Glutamatergic neuron (in vitro differentiated cells): ENCODE data around the gene ORC4. TPM values are rescaled to one million over a fixed set of nuclear protein-coding genes. Genes with fewer than 3 reads are reported as not detected.

ENCODE experiments used
- DNase-seq: peaks from one replicate; pipeline ENCODE4 v3.0.0; 2022
- H3K27ac Mint-ChIP-seq: one replicate; pipeline ENCODE4 v1.8.0; 2020; ENCODE audit warnings: mild to moderate bottlenecking, mixed read lengths, inconsistent platforms; ENCODE audit not compliant: unreplicated experiment
- H3K27me3 Mint-ChIP-seq: one replicate; pipeline ENCODE4 v1.8.0; 2020; ENCODE audit warnings: mild to moderate bottlenecking, moderate library complexity, mixed read lengths, inconsistent platforms; ENCODE audit not compliant: unreplicated experiment
- H3K36me3 Mint-ChIP-seq: one replicate; pipeline ENCODE4 v1.8.0; 2020; ENCODE audit warnings: mild to moderate bottlenecking, mixed read lengths, inconsistent platforms; ENCODE audit not compliant: unreplicated experiment
- H3K4me1 Mint-ChIP-seq: one replicate; pipeline ENCODE4 v1.8.0; 2020; ENCODE audit warnings: mild to moderate bottlenecking, low read depth, mixed read lengths, inconsistent platforms; ENCODE audit not compliant: unreplicated experiment
- H3K4me3 Mint-ChIP-seq: one replicate; pipeline ENCODE4 v1.8.0; 2020; ENCODE audit warnings: mild to moderate bottlenecking, mixed read lengths, inconsistent platforms; ENCODE audit not compliant: unreplicated experiment
- H3K9me3 Mint-ChIP-seq: one replicate; pipeline ENCODE4 v1.8.0; 2020; ENCODE audit warnings: mild to moderate bottlenecking, moderate library complexity, mixed read lengths, inconsistent platforms; ENCODE audit not compliant: unreplicated experiment
- long read RNA-seq: library from polyadenylated mRNA; unstranded; transcript quantifications from one replicate; pipeline ENCODE4 v2.0.0, GENCODE V29; 2020; ENCODE audit not compliant: unreplicated experiment
- total RNA-seq: library from RNA; stranded (reverse); fragmentation: NEBNext Ultra II Directional; extraction: Animal tissue kit (Norgen Biotek cat#: 25700); gene quantifications from one replicate; pipeline ENCODE4 v1.2.1, GENCODE V29; 2021; ENCODE audit not compliant: unreplicated experiment
- TF ChIP-seq, protein P1 (sequence below): fragments of 200-600 bp; sonication (generic); IDR thresholded peaks from one replicate; pipeline ENCODE4 v1.5.0; 2021; ENCODE audit not compliant: partially characterized antibody, unreplicated experiment

ORC4 gene
- 72.9 TPM for total RNA-seq
- long read RNA-seq, full-length matches to known transcripts, result 42 of 50 reads
- long read RNA-seq, partial matches to known transcripts, result 1 of 50 reads
- long read RNA-seq, other reads (novel, unspliced or antisense), result 7 of 50 reads

GRCh38 chr2:148020111-148021058, at the start of gene ORC4:
Gene ORC4 (minus strand): TSS chr2:148020737. CDS start chr2:147975958, 44,779 bp downstream.
- peak; percentile 95 for DNase-seq
- TF ChIP-seq, protein P1, sequence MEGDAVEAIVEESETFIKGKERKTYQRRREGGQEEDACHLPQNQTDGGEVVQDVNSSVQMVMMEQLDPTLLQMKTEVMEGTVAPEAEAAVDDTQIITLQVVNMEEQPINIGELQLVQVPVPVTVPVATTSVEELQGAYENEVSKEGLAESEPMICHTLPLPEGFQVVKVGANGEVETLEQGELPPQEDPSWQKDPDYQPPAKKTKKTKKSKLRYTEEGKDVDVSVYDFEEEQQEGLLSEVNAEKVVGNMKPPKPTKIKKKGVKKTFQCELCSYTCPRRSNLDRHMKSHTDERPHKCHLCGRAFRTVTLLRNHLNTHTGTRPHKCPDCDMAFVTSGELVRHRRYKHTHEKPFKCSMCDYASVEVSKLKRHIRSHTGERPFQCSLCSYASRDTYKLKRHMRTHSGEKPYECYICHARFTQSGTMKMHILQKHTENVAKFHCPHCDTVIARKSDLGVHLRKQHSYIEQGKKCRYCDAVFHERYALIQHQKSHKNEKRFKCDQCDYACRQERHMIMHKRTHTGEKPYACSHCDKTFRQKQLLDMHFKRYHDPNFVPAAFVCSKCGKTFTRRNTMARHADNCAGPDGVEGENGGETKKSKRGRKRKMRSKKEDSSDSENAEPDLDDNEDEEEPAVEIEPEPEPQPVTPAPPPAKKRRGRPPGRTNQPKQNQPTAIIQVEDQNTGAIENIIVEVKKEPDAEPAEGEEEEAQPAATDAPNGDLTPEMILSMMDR, result peak; percentile 11
- peak within 1 kb of the TSS; percentile 99 for H3K27ac Mint-ChIP-seq
- peaks cover 10% of the 10 kb centered on the region for H3K9me3 Mint-ChIP-seq
- peaks cover 11% of the 10 kb centered on the region for H3K27me3 Mint-ChIP-seq
- peaks cover 21% of the 10 kb centered on the region for H3K4me1 Mint-ChIP-seq
- H3K4me3 Mint-ChIP-seq, result peak within 1 kb of the TSS; percentile 100
- H3K36me3 Mint-ChIP-seq, result no peaks in the 10 kb centered on the region

DNA sequence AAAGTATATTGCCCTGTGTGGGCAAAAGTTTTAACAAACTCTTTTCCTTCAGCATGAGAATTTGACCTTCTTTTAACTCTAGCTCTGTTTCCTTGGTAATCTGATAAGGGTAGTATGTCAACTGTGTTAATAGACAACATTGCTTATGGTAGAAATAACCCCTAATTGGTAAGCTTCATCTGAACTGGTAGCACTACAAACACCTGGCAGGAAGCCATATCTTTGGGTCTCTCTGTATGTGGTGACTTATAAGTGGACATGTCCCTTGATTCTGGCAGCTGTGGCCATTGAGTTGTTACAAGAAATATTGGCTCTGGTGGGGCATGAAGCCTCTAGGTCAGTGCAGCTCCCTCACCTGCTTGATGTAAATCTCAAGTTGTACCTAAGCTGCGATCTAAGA, 47.3 kb upstream of the ORC4 start:
- Mint-ChIP-seq H3K9me3 (no peaks in the 10 kb centered on the region), H3K4me3 (no peak overlapping the region), H3K4me1 (no peaks in the 10 kb centered on the region), H3K27me3 (peaks cover 3% of the 10 kb centered on the region), H3K27ac (no peak overlapping the region), H3K36me3 (no peaks in the 10 kb centered on the region)
- TF ChIP-seq, protein P1, result no peak
- DNase-seq, result no peak

- no peaks in the 10 kb centered on the region for H3K36me3 Mint-ChIP-seq
- no peak for DNase-seq
- no peak overlapping the region for H3K4me3 Mint-ChIP-seq
- no peaks in the 10 kb centered on the region for H3K4me1 Mint-ChIP-seq
- H3K27me3 Mint-ChIP-seq, result peaks cover under 1% of the 10 kb centered on the region
- H3K9me3 Mint-ChIP-seq, result no peaks in the 10 kb centered on the region
- TF ChIP-seq, protein P1, result no peak
- H3K27ac Mint-ChIP-seq, result no peak overlapping the region
These were observed 45.4 kb upstream of the ORC4 start for GRCh38 chr2:148065936-148066335.

GRCh38 chr2:148063633-148064032, 43.1 kb upstream of the ORC4 start:
- no peaks in the 10 kb centered on the region for H3K9me3 Mint-ChIP-seq
- no peaks in the 10 kb centered on the region for H3K4me1 Mint-ChIP-seq
- H3K27me3 Mint-ChIP-seq, result no peaks in the 10 kb centered on the region
- no peak overlapping the region for H3K27ac Mint-ChIP-seq
- H3K36me3 Mint-ChIP-seq, result no peaks in the 10 kb centered on the region
- DNase-seq, result no peak
- H3K4me3 Mint-ChIP-seq, result no peak overlapping the region
- TF ChIP-seq, protein P1, result no peak

- no peak overlapping the region for H3K4me3 Mint-ChIP-seq
- no peaks in the 10 kb centered on the region for H3K36me3 Mint-ChIP-seq
- H3K4me1 Mint-ChIP-seq, result peaks cover 7% of the 10 kb centered on the region
- no peaks in the 10 kb centered on the region for H3K27me3 Mint-ChIP-seq
- no peaks in the 10 kb centered on the region for H3K9me3 Mint-ChIP-seq
- DNase-seq, result no peak
- TF ChIP-seq, protein P1, result no peak
- no peak overlapping the region for H3K27ac Mint-ChIP-seq
These were observed 38.1 kb upstream of the ORC4 start for GRCh38 chr2:148058641-148059040.
